HUES6 (cell line): ENCODE measurements around the gene CCP110.

Source experiments
- H3K27ac ChIP-seq: 2 replicates; pipeline ENCODE4 v1.7.0; 2013; ENCODE audit warnings: low read depth, mild to moderate bottlenecking, low read length, inconsistent platforms
- H3K27me3 ChIP-seq: 2 replicates; pipeline ENCODE4 v1.6.1; 2013; ENCODE audit warnings: low read length; ENCODE audit not compliant: control insufficient read depth, insufficient read depth
- H3K36me3 ChIP-seq: 2 replicates; pipeline ENCODE4 v1.6.1; 2013; ENCODE audit warnings: low read length; ENCODE audit not compliant: control insufficient read depth, insufficient read depth
- H3K4me1 ChIP-seq: 2 replicates; pipeline ENCODE4 v1.6.1; 2013; ENCODE audit warnings: low read length; ENCODE audit not compliant: control insufficient read depth, insufficient read depth
- H3K4me3 ChIP-seq: 2 replicates; pipeline ENCODE4 v1.5.1; 2013; ENCODE audit warnings: low read depth, low read length
- H3K9ac ChIP-seq: one replicate; pipeline ENCODE4 v1.6.1; 2013; ENCODE audit warnings: mild to moderate bottlenecking, low read length
- H3K9me3 ChIP-seq: 2 replicates; pipeline ENCODE4 v1.6.1; 2013; ENCODE audit warnings: low read depth, low read length; ENCODE audit not compliant: control insufficient read depth, insufficient read depth

CCP110 gene

DNA sequence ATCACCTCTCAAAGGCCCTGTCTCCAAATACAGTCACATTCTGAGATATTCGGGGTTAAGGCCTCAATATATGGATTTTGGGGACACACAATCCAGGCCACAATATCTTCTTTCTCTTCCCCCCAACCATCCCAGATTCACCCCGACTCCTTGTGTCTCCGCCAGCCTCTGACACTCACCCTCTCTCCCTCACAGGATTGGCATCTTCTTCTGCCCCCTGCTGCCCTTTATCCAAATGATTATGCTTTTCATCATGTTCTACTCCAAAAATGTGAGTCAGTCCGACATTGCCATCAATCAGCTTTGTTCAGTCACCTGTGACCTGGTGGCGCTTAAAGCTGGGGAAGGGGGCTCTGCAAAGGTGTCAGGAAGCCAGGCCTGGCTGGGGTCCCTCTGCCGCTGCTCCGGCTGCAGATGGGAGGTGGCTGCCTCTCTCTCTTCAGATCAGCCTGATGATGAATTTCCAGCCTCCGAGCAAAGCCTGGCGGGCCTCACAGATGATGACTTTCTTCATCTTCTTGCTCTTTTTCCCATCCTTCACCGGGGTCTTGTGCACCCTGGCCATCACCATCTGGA lies 36.9 kb upstream of the CCP110 start:
- peaks cover 15% of the 10 kb centered on the region for H3K4me1 ChIP-seq
- H3K9ac ChIP-seq: no peak overlapping the region
- no peaks in the 10 kb centered on the region for H3K27me3 ChIP-seq
- H3K4me3 ChIP-seq: no peak overlapping the region
- no peak overlapping the region for H3K27ac ChIP-seq
- H3K9me3 ChIP-seq: peaks cover 6% of the 10 kb centered on the region; the same call in 1 of the 2 replicates
- H3K36me3 ChIP-seq: no peaks in the 10 kb centered on the region

DNA sequence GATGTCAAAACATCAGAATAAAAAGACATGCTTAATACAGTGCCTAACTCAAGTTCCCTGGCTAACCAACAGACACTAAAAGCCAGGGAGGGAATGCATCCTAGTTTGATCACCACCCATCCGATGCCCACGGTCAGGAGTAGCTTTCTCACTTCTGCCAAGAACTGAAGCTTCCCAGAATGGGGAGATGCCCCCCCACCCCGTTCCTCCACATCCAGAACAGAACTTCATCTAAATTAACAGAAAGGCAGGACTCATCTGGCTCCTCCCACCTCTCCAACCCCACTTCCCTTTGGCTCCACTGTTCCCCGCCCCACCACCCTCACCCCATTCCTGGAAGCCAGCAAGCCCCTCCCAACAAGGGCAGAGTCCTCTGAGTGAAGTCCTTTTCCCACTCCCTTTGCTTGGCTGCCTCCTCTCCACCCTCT lies 35.5 kb upstream of the CCP110 start:
- Histone ChIP-seq H3K27me3 (no peaks in the 10 kb centered on the region), H3K4me3 (0 out of 2 replicates have a peak overlapping the region, but pooled peaks have one; percentile 10), H3K9ac (peak overlapping the region; percentile 37), H3K36me3 (no peaks in the 10 kb centered on the region), H3K4me1 (peaks cover 15% of the 10 kb centered on the region), H3K9me3 (peaks cover 6% of the 10 kb centered on the region; the same call in 1 of the 2 replicates), H3K27ac (no peak overlapping the region)

DNA sequence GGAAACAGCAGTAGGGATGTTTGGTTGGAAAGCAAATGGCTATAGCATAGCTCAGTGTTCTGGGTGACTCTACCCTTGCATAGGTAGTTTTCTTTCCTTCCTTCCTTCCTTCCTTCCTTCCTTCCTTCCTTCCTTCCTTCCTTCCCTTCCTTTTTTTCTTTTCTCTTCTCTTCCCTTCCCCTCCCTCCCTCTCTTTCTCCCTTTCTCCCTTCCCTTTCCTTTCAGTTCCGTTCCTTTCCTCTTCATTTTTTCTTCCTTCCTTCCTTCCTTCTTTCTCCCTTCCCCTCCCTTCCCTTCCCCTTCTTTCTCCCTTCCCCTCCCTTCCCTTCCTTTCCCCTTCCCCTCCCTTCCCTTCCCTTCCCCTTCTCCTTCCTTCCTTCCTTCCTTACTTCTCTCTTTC lies 33.1 kb upstream of the CCP110 start:
- H3K27me3 ChIP-seq: no peaks in the 10 kb centered on the region
- H3K36me3 ChIP-seq: no peaks in the 10 kb centered on the region
- H3K4me1 ChIP-seq: peaks cover 15% of the 10 kb centered on the region
- H3K4me3 ChIP-seq: no peak overlapping the region
- H3K27ac ChIP-seq: no peak overlapping the region
- peaks cover 6% of the 10 kb centered on the region; the same call in 1 of the 2 replicates for H3K9me3 ChIP-seq
- no peak overlapping the region for H3K9ac ChIP-seq

DNA sequence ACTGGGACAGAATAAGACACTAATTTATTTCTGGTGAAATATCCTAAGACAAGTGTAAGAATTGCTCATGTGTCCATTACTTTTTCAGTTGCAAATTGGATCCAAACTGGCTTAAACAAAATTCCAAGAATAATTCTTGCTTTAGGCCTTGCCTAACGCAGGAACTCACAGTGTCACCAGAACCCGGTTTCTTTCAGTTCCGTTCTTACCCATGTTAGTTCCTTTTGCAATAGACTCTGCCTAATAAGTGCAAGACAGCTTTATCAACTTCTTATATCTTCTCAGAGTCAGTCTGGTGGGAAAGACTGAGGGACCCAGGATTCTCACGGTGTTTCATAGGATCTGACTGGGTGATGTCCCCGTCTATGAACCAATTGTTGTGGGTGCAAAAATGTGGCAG lies 26.6 kb upstream of the CCP110 start:
- Histone ChIP-seq H3K36me3 (peaks cover 26% of the 10 kb centered on the region), H3K27me3 (no peaks in the 10 kb centered on the region), H3K4me3 (no peak overlapping the region), H3K9me3 (no peaks in the 10 kb centered on the region), H3K27ac (no peak overlapping the region), H3K4me1 (no peaks in the 10 kb centered on the region), H3K9ac (no peak overlapping the region)

DNA sequence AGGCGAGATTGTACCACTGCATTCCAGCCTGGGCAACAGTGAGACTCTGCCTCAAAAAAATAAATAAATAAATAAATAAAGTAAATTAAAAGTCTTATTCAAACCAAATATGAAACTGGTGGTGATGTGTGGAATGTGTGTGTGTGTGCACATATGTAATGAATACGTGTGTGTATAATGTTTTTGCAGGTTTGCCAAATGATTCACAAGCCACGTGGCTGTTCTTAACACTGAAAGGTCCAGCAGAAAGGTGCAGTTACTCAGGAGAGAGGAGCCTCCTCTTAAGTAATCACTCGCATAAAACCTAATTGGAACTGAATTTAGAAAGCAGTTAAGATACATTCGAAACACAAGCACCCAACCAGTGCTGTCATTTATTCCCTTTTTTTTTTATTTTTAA lies 24.7 kb upstream of the CCP110 start:
- Histone ChIP-seq H3K27me3 (no peaks in the 10 kb centered on the region), H3K36me3 (peaks cover 43% of the 10 kb centered on the region)

DNA sequence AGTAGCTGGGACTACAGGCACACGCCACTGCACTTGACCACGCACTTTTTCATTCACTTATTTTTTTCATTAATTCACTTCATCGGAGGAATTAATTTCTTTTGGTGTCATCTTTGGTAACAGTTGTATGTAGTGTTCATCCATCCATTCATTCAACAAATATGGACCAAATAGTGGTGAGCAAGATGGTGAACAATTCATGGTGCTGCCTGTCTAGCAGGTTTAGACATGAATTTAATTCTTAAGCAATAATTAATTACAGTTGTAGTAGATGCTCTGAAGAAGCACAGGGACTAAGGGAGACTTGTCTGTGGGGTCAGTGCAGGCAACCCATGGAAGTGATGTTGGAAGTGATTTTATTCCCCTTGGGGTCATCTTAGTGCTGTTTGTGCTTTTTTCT lies 24.3 kb upstream of the CCP110 start:
- no peaks in the 10 kb centered on the region for H3K27me3 ChIP-seq
- no peaks in the 10 kb centered on the region for H3K9me3 ChIP-seq
- no peaks in the 10 kb centered on the region for H3K4me1 ChIP-seq
- no peak overlapping the region for H3K27ac ChIP-seq
- H3K36me3 ChIP-seq: peaks cover 48% of the 10 kb centered on the region
- H3K4me3 ChIP-seq: no peak overlapping the region
- no peak overlapping the region for H3K9ac ChIP-seq

More for the DNA sequence above, 24.7 kb upstream of the CCP110 start:
- Histone ChIP-seq H3K4me3 (no peak overlapping the region), H3K27ac (no peak overlapping the region), H3K9me3 (no peaks in the 10 kb centered on the region), H3K9ac (no peak overlapping the region), H3K4me1 (no peaks in the 10 kb centered on the region)

DNA sequence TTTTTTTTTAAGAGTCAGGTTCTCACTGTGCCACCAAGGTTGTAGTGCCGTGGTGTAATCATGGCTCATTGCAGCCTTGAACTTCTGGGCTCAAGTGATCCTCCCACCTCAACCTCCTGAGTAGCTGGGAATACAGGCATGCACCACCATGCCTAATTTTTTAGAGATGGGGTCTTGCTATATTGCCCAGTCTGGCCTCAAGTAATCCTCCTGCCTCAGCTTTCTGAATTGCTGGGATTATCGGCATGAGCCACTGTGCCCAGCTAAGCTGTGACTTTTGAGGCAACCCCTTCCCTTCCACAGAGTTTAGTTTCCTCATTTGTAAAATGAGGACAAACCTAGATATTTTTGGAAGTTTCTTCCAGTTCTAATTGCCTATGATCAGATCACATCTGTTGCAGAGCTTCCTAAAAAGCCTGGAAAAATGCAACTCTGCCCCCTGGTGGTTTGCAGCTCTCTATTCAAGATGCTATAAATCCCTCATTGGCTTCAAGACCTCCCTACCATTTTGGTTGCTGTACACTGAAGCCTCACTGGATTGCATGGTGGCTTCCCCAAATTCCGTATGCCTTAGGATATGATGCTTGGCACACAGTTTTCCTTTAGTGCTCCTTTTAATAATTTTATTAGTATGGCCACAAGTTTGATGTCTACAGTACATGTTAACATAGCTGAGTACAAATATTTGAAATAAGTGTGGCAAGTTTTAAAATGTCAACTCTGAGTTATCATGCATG lies 21.2 kb upstream of the CCP110 start:
- H3K36me3 ChIP-seq: peaks cover 75% of the 10 kb centered on the region
- H3K9me3 ChIP-seq: no peaks in the 10 kb centered on the region
- no peak overlapping the region for H3K9ac ChIP-seq
- no peaks in the 10 kb centered on the region for H3K4me1 ChIP-seq
- H3K27ac ChIP-seq: no peak overlapping the region
- H3K27me3 ChIP-seq: no peaks in the 10 kb centered on the region
- H3K4me3 ChIP-seq: no peak overlapping the region

DNA sequence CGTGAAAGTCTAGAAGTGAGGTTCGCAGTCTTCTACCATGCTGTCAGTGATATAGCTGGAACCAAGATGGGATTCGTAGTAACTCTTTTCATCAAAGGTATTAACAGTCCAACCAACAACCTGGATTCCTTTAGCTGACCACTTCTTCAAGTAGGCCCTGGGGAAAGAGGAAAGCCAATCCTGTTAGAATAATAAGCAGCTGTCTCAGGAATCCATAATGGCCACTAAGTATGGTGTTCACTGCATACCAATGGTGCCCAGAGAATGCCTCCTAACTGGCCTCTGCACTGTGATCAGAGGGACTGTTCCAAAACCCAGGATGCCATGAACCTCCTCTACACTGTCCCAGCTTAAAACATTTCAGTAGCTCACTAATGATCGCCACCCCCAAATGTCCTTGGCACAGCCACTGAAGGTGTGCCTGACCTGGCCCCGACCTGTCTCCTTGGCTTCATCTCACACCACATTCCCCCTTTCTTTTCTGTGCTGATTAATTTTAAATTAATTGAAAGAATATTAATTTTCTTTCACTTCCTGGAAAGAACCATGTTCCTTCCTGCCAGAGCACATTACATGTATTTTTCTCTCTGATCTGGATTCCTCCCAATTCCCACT lies 20.2 kb upstream of the CCP110 start:
- H3K36me3 ChIP-seq: peaks cover 83% of the 10 kb centered on the region
- H3K9ac ChIP-seq: no peak overlapping the region
- no peaks in the 10 kb centered on the region for H3K27me3 ChIP-seq
- no peak overlapping the region for H3K4me3 ChIP-seq
- no peaks in the 10 kb centered on the region for H3K9me3 ChIP-seq
- H3K4me1 ChIP-seq: no peaks in the 10 kb centered on the region
- H3K27ac ChIP-seq: no peak overlapping the region

DNA sequence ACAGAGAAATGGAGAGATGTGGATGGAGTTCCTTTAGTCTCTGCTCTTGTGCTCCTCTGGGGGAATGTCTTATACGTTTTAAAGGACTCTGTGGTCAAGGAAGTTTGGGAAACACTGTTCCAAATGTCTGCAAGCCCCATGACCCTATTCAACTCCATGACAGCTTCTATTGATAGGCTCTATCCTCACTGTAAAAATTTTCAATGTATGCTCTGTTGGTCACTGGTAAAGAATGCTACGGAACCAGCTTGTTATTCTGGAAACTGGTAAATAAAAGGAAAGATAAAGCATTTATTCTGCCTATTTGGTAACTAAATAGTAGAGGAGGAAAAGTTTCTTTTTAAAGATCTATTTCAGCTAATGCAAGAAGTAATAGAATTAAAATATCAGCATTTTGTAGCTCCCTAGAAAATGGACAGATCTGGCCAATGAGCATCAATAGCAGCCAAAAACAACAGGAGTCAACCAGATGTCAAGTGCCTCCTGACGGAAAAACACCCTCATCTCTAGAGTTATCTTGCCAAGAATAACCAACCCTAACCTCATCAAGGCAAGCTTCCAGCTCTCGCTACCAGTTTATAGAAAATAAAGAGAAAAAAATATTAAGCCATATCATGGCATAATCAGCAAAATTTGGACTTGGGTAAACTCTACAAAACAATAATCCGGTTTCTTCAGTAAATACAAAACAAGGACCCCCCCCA lies 18.0 kb upstream of the CCP110 start:
- no peaks in the 10 kb centered on the region for H3K4me1 ChIP-seq
- no peaks in the 10 kb centered on the region for H3K27me3 ChIP-seq
- peaks cover 88% of the 10 kb centered on the region for H3K36me3 ChIP-seq
- no peak overlapping the region for H3K9ac ChIP-seq
- no peaks in the 10 kb centered on the region for H3K9me3 ChIP-seq
- H3K4me3 ChIP-seq: no peak overlapping the region
- H3K27ac ChIP-seq: no peak overlapping the region

DNA sequence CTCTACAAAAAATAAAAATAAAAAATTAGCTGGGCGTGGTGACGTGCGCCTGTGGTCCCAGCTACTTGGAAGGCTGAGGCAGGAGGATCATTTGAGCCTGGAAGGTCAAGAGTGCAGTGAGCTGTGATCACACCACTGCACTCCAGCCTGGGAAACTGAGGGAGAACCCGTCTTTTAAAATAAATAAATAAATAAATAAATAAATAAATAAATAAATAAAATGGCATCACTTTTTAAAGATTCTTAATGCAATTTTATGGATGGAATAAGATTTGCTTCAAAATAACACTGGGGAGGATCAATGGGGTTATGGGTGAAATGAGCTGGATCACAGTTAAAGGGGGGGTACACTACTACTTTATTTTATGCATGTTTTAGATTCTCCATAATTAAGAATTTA lies 16.8 kb upstream of the CCP110 start:
- Histone ChIP-seq H3K4me1 (no peaks in the 10 kb centered on the region), H3K36me3 (peaks cover 81% of the 10 kb centered on the region), H3K9ac (no peak overlapping the region), H3K27me3 (no peaks in the 10 kb centered on the region), H3K4me3 (no peak overlapping the region), H3K9me3 (no peaks in the 10 kb centered on the region), H3K27ac (no peak overlapping the region)

DNA sequence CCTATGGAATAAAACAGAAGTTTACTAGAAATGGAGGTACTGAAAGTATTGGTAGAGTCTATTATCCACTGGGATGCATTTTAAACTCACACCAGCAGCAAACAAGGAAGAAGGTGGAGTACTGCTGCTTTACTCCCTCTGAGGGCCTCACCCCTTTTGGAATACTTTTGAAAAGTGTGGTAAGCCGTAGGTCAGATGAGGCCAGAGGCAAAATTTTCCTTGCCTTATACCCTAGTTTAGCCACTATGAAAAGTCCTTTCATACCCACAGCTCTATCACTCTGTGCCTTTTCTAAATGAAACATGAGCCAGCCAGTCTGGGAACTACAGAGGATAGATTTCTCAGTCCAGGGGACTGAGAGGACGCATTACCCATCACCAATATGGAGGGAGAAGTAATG lies 15.9 kb upstream of the CCP110 start:
- Histone ChIP-seq H3K36me3 (peaks cover 77% of the 10 kb centered on the region), H3K9me3 (no peaks in the 10 kb centered on the region), H3K4me1 (no peaks in the 10 kb centered on the region), H3K27me3 (no peaks in the 10 kb centered on the region), H3K9ac (no peak overlapping the region), H3K4me3 (no peak overlapping the region), H3K27ac (no peak overlapping the region)
